Erythroblast (primary cell): ENCODE measurements around the gene SEMA3F.
"Not testable (repeated sequence)": the region's sequence is repeated elsewhere in the genome, so short reads cannot be mapped to it uniquely, and the experiment has no call there.

ENCODE experiments used
- DNase-seq, 2 experiments: peaks; one replicate each; lab custom pipeline; 2025; lab: John Stamatoyannopoulos, UW
- GATA1 ChIP-seq: IDR thresholded peaks from 2 replicates; pipeline ENCODE4 v1.6.1; 2011; ENCODE audit warnings: low read depth, mild to moderate bottlenecking, control low read depth, low read length, moderate library complexity
- POLR2A ChIP-seq: IDR thresholded peaks from 2 replicates; pipeline ENCODE4 v1.6.1; 2011; ENCODE audit warnings: mild to moderate bottlenecking, low read length

SEMA3F gene

DNA sequence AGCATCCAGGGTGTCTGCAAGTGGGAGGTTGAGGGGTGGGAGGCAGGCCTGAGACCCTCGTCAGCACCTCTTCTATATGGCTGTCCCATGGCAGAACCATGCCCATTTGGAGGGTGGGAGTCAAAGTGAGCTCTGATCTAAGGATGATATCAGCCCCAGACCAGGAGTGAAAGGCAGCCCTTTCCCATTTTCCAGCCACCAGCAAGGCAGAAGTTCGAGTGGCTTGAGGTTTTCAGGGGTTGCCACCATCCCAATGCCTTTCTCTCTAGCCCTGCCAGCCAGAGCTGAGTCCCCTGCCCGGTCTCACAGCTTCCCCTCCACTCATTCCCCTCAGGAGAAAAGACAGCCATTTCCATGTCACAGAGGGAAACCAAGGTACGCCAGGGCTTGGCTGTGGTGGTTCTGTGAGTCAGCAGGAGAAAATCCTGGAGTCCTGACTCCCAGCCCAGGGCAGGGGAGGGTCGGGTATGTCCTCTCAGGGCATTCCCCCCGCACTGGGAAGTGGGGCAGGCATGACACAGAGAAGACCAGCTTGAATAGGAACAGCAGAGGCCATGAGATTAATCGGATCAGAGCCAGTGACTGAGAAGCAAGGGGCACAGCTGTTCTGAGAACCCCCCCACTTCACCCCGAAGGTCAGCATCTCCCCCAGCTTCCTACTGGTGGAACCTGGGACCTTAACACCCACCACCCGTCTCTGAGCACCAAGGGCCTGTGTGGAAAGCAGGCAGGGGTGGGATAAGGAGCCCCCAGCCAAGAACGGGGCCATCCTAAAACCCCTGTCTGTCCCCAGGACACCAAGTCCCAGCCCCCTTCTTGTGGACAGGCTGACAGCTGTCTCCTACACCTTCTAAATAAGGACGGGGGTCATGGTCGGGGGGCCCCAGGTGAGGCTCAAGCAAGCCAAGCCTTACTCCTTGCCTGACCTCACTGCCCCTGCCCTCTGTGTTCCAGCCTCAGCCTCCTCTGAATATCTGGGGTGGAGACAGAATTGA, 49.0 kb downstream of the SEMA3F start:
- TF ChIP-seq GATA1 (no peak), POLR2A (no peak)
- no peak for DNase-seq

DNA sequence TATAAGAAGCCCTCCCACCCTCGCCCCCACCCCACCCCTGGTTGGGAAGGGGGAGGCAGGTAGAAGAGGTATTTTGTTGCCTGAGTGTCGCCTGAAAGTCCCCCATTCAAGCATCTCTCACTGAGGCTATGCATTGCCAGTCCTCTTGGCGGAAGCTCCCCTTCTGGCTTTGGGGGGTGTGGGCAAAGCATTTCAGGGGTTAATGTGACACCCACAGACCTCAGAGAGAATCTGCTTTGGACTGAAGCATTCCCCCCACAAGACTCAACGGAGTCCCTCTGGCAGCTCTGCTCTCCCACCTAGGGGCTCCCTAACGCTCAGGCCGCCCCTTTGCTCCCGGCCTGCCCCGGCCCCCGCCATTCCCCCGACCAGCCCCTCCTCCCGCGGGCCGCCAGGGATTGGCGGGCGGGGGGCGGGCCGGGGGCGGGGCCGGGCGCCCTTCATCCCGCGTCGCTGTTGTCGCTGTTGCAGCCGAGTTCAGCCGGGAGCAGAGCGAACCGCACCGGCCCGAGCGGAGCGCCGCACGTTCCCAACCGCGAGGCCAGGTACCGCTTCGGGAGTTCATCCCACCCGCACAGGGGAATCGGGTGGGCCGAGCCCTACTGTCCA, 49.8 kb downstream of the SEMA3F start, which contains the start of gene SLC38A3:
SLC38A3 (plus strand) TSS at position 468 of the 609 bp plus-strand sequence. CDS start 8,929 bp downstream, outside the sequence.
- DNase-seq, result no peak
- TF ChIP-seq GATA1 (no peak), POLR2A (no peak)

GRCh38 chr3:50205413-50206276, 50.5 kb downstream of the SEMA3F start:
- TF ChIP-seq POLR2A (no peak), GATA1 (no peak)
- DNase-seq, result no peak

GRCh38 chr3:50207359-50208042, 52.4 kb downstream of the SEMA3F start:
- DNase-seq, result no peak
- TF ChIP-seq GATA1 (no peak), POLR2A (no peak)

DNA sequence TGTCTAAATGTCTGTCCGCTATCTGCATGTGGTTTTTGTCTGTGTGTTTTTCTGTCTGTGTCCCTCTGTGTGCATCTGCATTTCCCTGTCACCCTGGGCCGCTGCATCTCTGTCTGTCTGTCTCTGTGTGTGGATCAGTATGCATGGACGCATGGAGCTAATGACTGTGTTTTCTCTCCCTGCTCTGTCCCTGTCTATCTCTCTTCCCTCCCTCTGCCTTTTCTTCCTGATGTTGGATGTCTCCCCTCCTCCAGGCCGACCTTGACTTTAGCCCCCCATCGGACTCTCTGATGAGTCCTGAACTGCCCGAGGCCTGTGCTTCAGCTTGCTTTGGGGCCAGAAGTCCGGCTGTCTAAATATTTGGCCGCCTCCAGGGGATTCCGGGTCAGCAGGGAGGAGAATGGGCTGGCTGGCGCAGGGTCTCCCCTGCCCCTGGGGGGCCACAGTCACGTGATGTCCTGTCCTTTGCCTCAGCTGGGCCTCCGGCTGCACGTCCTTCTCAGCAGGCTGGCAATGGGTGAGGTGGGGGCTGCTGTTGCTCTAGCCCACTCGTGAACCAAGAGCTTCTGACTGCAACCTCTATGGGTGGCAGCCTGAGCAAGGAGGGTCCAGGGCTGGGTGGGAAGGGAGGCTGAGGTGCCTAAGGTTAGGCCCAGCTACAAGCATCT, 53.7 kb downstream of the SEMA3F start:
- no peak for TF ChIP-seq POLR2A
- TF ChIP-seq GATA1, result no peak
- no peak for DNase-seq

DNA sequence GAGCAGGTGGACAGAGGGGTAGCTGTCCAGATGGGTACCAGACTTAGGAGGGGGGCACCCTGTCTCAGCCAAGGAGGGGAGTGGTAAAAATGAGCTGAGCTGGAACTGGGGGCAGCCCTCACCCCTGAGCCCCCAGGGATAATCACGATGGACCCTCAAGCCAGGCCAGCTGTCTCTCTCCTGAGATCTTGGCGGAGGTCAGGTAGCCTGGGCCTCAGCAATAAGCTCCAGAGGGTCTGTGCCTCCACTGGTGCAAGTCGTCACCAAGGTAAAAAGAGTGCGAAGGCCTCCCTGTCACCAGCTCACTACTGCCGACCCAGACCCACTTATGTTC, 55.0 kb downstream of the SEMA3F start:
- DNase-seq, result no peak
- TF ChIP-seq GATA1 (no peak), POLR2A (no peak)

GRCh38 chr3:50210510-50211367, 55.6 kb downstream of the SEMA3F start:
- no peak for TF ChIP-seq GATA1
- no peak for TF ChIP-seq POLR2A
- no peak for DNase-seq

- DNase-seq, result not testable (repeated sequence)
Measured at GRCh38 chr3:50211368-50211717, 56.2 kb downstream of the SEMA3F start.

- no peak for DNase-seq
- no peak for TF ChIP-seq GATA1
- TF ChIP-seq POLR2A, result no peak
Measured at GRCh38 chr3:50211930-50212329, 56.8 kb downstream of the SEMA3F start.

DNA sequence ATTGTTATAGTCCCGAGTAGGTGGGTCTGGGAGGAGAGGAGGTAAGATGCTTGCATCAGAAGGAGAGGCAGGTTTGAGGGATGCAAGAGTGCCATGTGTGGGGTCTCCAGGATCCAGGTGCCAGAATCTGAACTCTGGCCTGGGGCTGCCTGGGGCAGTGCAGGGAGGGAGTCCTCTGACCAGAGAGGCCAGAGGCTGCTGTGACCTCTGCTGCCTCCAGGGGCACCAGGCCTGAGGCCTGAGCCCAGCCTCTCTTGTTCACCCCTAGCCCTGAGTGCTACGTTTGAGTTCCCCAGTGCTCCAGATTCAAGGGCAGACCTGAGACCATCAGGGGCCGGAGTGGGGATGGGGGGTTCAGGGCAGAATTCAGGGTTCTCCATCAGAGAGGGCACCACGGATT, 57.4 kb downstream of the SEMA3F start:
- no peak for DNase-seq
- TF ChIP-seq GATA1 (no peak), POLR2A (no peak)

DNA sequence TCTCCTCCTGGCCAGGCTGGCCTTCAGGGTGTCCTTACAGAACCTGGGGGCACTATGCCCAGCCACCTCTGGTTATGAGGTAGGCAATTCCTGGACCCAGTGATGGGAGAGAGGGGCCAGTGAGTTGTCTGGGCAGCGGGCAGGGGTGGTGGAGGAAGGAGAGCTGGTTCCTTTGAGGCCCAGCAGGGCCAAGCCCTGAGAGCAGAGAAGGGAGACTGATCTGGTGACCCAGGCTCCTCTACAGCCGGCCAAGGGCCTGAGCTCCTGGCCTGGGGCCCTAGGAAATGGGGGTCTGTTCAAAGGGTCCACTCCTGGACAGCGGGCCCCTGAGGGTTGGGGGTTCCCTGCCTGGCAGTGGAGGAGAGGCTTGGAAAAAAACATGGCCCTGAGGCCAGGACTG, 57.8 kb downstream of the SEMA3F start:
- TF ChIP-seq GATA1 (no peak), POLR2A (no peak)
- no peak for DNase-seq

GRCh38 chr3:50213373-50213772, 58.2 kb downstream of the SEMA3F start:
- DNase-seq, result no peak
- TF ChIP-seq POLR2A (no peak), GATA1 (no peak)
